TTC549 (cell line): ENCODE data around the gene EEFSEC.

Experiments used
- FAIRE-seq: peaks from 2 replicates; lab custom pipeline; 2012; peaks lifted over from hg19 to GRCh38; lab: Jason Lieb, UNC

EEFSEC gene

GRCh38 chr3:128273109-128273840, 120.0 kb downstream of the EEFSEC start:
- FAIRE-seq, result no peak

- FAIRE-seq, result no peak
These were observed 120.7 kb downstream of the EEFSEC start for GRCh38 chr3:128273841-128274573.

GRCh38 chr3:128274837-128275236, 121.6 kb downstream of the EEFSEC start:
- no peak for FAIRE-seq

- no peak for FAIRE-seq
These were observed 122.2 kb downstream of the EEFSEC start for GRCh38 chr3:128275316-128276145.

- FAIRE-seq, result no peak
These were observed 122.8 kb downstream of the EEFSEC start for GRCh38 chr3:128276146-128276435.

- FAIRE-seq, result no peak
These were observed 123.4 kb downstream of the EEFSEC start for GRCh38 chr3:128276577-128277183.

GRCh38 chr3:128277378-128278069, 124.2 kb downstream of the EEFSEC start:
- no peak for FAIRE-seq

GRCh38 chr3:128278130-128278529, 124.8 kb downstream of the EEFSEC start:
- no peak for FAIRE-seq

GRCh38 chr3:128278761-128279600, 125.7 kb downstream of the EEFSEC start:
- FAIRE-seq, result no peak

GRCh38 chr3:128279601-128279880, 126.3 kb downstream of the EEFSEC start:
- FAIRE-seq, result no peak

GRCh38 chr3:128280481-128281052, 127.3 kb downstream of the EEFSEC start:
- FAIRE-seq, result no peak

- no peak for FAIRE-seq
These were observed 127.8 kb downstream of the EEFSEC start for GRCh38 chr3:128281056-128281455.

- no peak for FAIRE-seq
These were observed 128.4 kb downstream of the EEFSEC start for GRCh38 chr3:128281461-128282367.

GRCh38 chr3:128282380-128283196, 129.3 kb downstream of the EEFSEC start:
- FAIRE-seq, result no peak

- FAIRE-seq, result no peak
These were observed 130.1 kb downstream of the EEFSEC start for GRCh38 chr3:128283421-128283820.

- FAIRE-seq, result no peak
These were observed 132.0 kb downstream of the EEFSEC start for GRCh38 chr3:128285042-128285966.

- no peak for FAIRE-seq
These were observed 132.7 kb downstream of the EEFSEC start for GRCh38 chr3:128285967-128286321.

GRCh38 chr3:128286691-128287090, 133.4 kb downstream of the EEFSEC start:
- no peak for FAIRE-seq
